A549 treated with DMSO at 1 μM for 4 hours (cell line): Measurements from ENCODE around the gene TBC1D22A. TPM values are rescaled to one million over a fixed set of nuclear protein-coding genes. Genes with fewer than 3 reads are reported as not detected.

ENCODE experiments used
- total RNA-seq: library from RNA; stranded (reverse); fragments of 200-300 nt; extraction: Qiagen RNA extraction; gene quantifications from 5 replicates; pipeline ENCODE4 v1.2.3, GENCODE V29; 2022; ENCODE audit warnings: low read depth

TBC1D22A gene, protein sequence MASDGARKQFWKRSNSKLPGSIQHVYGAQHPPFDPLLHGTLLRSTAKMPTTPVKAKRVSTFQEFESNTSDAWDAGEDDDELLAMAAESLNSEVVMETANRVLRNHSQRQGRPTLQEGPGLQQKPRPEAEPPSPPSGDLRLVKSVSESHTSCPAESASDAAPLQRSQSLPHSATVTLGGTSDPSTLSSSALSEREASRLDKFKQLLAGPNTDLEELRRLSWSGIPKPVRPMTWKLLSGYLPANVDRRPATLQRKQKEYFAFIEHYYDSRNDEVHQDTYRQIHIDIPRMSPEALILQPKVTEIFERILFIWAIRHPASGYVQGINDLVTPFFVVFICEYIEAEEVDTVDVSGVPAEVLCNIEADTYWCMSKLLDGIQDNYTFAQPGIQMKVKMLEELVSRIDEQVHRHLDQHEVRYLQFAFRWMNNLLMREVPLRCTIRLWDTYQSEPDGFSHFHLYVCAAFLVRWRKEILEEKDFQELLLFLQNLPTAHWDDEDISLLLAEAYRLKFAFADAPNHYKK
- 7.5 to 11.0 TPM (median 10.1 TPM) in 5 replicates for total RNA-seq

DNA sequence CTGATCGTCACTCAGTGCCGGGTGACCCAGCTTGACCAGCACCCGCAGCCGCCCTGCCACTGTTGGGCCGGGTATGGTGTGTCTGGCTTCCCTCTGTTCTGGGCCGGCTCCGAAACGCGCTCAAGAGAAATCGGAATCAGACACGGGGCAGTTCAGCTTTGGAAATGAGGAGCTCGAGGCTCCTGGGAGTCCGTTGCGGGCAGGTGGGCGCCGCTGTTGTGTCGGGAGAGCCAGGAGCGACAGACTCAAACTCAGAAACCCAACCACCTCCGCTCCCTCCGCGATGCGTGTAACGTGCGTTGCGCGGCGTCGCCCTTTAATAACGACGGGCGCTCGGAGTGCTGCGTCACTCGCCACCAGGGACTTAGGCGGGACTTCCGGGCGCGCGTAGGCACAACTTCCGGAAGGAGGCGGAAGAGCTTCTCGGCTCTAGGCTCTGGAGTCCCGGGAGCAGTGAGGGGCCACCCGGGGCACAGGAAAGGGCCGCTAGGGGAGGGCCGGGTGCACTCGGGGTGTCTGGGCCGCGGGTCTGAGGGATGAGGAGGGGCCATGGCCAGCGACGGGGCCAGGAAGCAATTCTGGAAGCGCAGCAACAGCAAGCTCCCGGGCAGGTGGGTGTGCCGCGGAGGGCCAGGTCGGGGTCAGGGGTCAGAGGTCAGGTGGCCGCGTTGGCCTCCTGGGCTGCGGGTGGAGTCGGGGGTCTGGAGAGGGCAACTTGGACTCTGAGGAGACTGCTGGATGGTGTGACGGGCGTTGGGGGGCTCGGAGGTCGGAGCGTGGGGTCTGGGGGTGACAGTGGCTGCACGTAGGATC is at the start of gene TBC1D22A:
Gene TBC1D22A, plus strand, starts transcription at position 413 of the 813 bp plus-strand sequence. Its CDS starts 137 bp downstream, at position 550.

DNA sequence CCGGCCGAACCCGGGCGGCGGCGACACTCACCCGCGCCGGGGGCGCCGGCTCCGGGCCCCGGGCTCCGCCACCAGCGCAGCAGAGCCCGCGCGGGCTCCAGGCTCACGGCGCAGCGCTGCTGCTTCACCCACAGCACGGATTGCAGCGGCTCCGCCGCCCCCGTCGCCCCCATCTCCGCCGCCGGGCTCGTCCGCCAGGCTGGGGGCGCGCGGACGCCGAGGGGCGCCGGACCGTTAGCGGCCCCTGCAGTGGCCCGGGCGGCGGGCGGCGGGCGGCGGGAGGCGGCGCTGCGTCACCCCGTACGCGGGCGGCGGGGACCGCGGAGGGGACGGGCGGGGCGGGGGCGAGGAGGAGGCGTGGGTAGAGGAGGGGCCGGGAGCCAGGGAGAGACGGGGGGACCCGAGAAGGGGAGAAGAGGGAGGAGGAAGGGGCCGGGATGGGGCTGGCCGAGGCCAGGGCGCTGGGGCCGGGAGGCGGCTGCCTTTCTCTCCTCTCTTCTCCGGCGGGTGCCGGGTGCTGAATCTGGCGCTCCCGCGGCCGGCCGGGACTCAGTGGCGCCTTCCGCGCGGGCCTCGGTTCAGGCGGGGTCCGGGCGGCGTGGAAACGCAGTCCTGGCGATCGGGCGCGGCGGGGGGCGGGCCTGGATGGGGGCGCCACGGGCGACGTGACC is 24.3 kb upstream of the TBC1D22A start, which contains the start of gene CERK:
Gene CERK, minus strand, starts transcription at position 277 of the 671 bp plus-strand sequence. Its CDS starts 104 bp downstream, at position 173.

Other genes starting within 250 kb of the TBC1D22A start
- gene CELSR1, start 225.0 kb upstream of the TBC1D22A start, total RNA-seq, result 26.2 to 29.4 TPM (median 26.5 TPM) in 5 replicates
- 7.0 to 12.7 TPM (median 12.5 TPM) in 5 replicates for gene GRAMD4, start 142.3 kb upstream of the TBC1D22A start, total RNA-seq
- 22.1 to 27.2 TPM (median 26.2 TPM) in 5 replicates for gene CERK, start 24.4 kb upstream of the TBC1D22A start, total RNA-seq